Osteocyte (in vitro differentiated cells): ENCODE data around the gene GCDH. TPM values are rescaled to one million over a fixed set of nuclear protein-coding genes. Genes with fewer than 3 reads are reported as not detected.
"Not testable (repeated sequence)": the region's sequence is repeated elsewhere in the genome, so short reads cannot be mapped to it uniquely, and the experiment has no call there.

Source experiments
- DNase-seq: peaks from one replicate; pipeline ENCODE4 v3.0.0; 2021; ENCODE audit warnings: mixed read lengths; ENCODE audit not compliant: unreplicated experiment; ENCODE audit errors: extremely low spot score
- H3K27ac Mint-ChIP-seq: one replicate; pipeline ENCODE4 v1.8.0; 2021; ENCODE audit warnings: mild to moderate bottlenecking, mixed read lengths; ENCODE audit not compliant: unreplicated experiment
- H3K27me3 Mint-ChIP-seq: one replicate; pipeline ENCODE4 v1.8.0; 2021; ENCODE audit warnings: mixed read lengths; ENCODE audit not compliant: unreplicated experiment
- H3K36me3 Mint-ChIP-seq: one replicate; pipeline ENCODE4 v1.8.0; 2021; ENCODE audit warnings: mixed read lengths; ENCODE audit not compliant: unreplicated experiment
- H3K4me1 Mint-ChIP-seq: one replicate; pipeline ENCODE4 v1.8.0; 2021; ENCODE audit warnings: mixed read lengths; ENCODE audit not compliant: unreplicated experiment
- H3K4me3 Mint-ChIP-seq: one replicate; pipeline ENCODE4 v1.8.0; 2021; ENCODE audit warnings: mild to moderate bottlenecking, moderate library complexity, mixed read lengths; ENCODE audit not compliant: unreplicated experiment
- H3K9me3 Mint-ChIP-seq: one replicate; pipeline ENCODE4 v1.8.0; 2021; ENCODE audit warnings: mixed read lengths; ENCODE audit not compliant: unreplicated experiment
- CTCF ChIP-seq: fragments of 200-600 bp; sonication (generic); IDR thresholded peaks from 2 replicates; pipeline ENCODE4 v1.5.0; 2021; ENCODE audit warnings: antibody characterized with exemption, mild to moderate bottlenecking, moderate library complexity
- total RNA-seq: library from RNA; stranded (reverse); gene quantifications from 2 replicates; pipeline ENCODE4 v1.2.1, GENCODE V29; 2021

The GCDH gene
- total RNA-seq, 1 donor from 2014 or later, result 23.1 TPM

- no peak within 1 kb of the TSS for H3K27ac Mint-ChIP-seq
- no peak for DNase-seq
- peaks cover 21% of the 10 kb centered on the region for H3K4me1 Mint-ChIP-seq
- H3K9me3 Mint-ChIP-seq, result no peaks in the 10 kb centered on the region
- H3K36me3 Mint-ChIP-seq, result no peaks in the 10 kb centered on the region
- peaks cover 25% of the 10 kb centered on the region for H3K27me3 Mint-ChIP-seq
- TF ChIP-seq CTCF, result no peak
- H3K4me3 Mint-ChIP-seq, result no peak within 1 kb of the TSS
Observed at GRCh38 chr19:12886969-12887747, 3.8 kb upstream of the GCDH start, which contains the start of gene KLF1. KLF1 (minus strand) TSS chr19:12887201; CDS start chr19:12887140, 61 bp downstream.

GRCh38 chr19:12888006-12888603 is 2.9 kb upstream of the GCDH start:
- peaks cover 25% of the 10 kb centered on the region for H3K27me3 Mint-ChIP-seq
- H3K36me3 Mint-ChIP-seq, result no peaks in the 10 kb centered on the region
- no peak overlapping the region for H3K27ac Mint-ChIP-seq
- H3K4me3 Mint-ChIP-seq, result no peak overlapping the region
- peaks cover 23% of the 10 kb centered on the region for H3K4me1 Mint-ChIP-seq
- no peak for DNase-seq
- H3K9me3 Mint-ChIP-seq, result no peaks in the 10 kb centered on the region
- TF ChIP-seq CTCF, result no peak

GRCh38 chr19:12890299-12890786 is 617 bp upstream of the GCDH start:
- H3K27ac Mint-ChIP-seq, result peak overlapping the region; percentile 87
- H3K4me3 Mint-ChIP-seq, result peak overlapping the region; percentile 99

GRCh38 chr19:12891553-12892021 is 627 bp downstream of the GCDH start:
- no peak for TF ChIP-seq CTCF
- peak overlapping the region; percentile 99 for H3K4me3 Mint-ChIP-seq
- H3K4me1 Mint-ChIP-seq, result peaks cover 17% of the 10 kb centered on the region
- no peak for DNase-seq
- peak overlapping the region; percentile 79 for H3K27ac Mint-ChIP-seq
- H3K9me3 Mint-ChIP-seq, result no peaks in the 10 kb centered on the region
- peaks cover 7% of the 10 kb centered on the region for H3K36me3 Mint-ChIP-seq
- peaks cover 10% of the 10 kb centered on the region for H3K27me3 Mint-ChIP-seq

More at GRCh38 chr19:12890299-12890786, 617 bp upstream of the GCDH start:
- Mint-ChIP-seq H3K4me1 (peaks cover 18% of the 10 kb centered on the region), H3K27me3 (peaks cover 16% of the 10 kb centered on the region)
- not testable (repeated sequence) for DNase-seq, H3K36me3 Mint-ChIP-seq, H3K9me3 Mint-ChIP-seq

- TF ChIP-seq CTCF, result no peak
- no peak overlapping the region for H3K4me3 Mint-ChIP-seq
- peaks cover 17% of the 10 kb centered on the region for H3K4me1 Mint-ChIP-seq
- no peaks in the 10 kb centered on the region for H3K9me3 Mint-ChIP-seq
- DNase-seq, result no peak
- H3K27me3 Mint-ChIP-seq, result no peaks in the 10 kb centered on the region
- no peak overlapping the region for H3K27ac Mint-ChIP-seq
- peaks cover 11% of the 10 kb centered on the region for H3K36me3 Mint-ChIP-seq
Observed at GRCh38 chr19:12893582-12893981, 2.6 kb downstream of the GCDH start.
